Thoracic aorta (tissue), 2 donors: ENCODE data around the gene DARS2. TPM values are rescaled to one million over a fixed set of nuclear protein-coding genes. Genes with fewer than 3 reads are reported as not detected.

Source experiments
- ATAC-seq: fragments of 150-250 bp; one replicate; pipeline ENCODE4 v1.8.0; 2017; ENCODE audit warnings: low read depth; ENCODE audit not compliant: insufficient number of reproducible peaks, low FRiP score
- DNase-seq: peaks from one replicate; pipeline ENCODE4 v3.0.0-alpha.2; 2020; ENCODE audit warnings: low spot score
- H3K27ac ChIP-seq, 2 donors: fragments of 200-600 bp; sonication (generic); 1 replicate in 1 of 2; 2 replicates in 1 of 2; pipeline ENCODE4 v1.5.1; 2016; ENCODE audit warnings: mild to moderate bottlenecking in 2 of 2, moderate library complexity in 2 of 2
- H3K27me3 ChIP-seq: fragments of 200-600 bp; sonication (generic); replicated peaks from 2 replicates; pipeline ENCODE4 v1.6.0; 2016; ENCODE audit warnings: mild to moderate bottlenecking; ENCODE audit not compliant: insufficient read depth
- H3K36me3 ChIP-seq: fragments of 200-600 bp; sonication (generic); one replicate; pipeline ENCODE4 v1.5.1; 2016
- H3K4me1 ChIP-seq, 2 donors: fragments of 200-600 bp; sonication (generic); 1 replicate in 1 of 2; 2 replicates in 1 of 2; pipeline versions ENCODE4 v1.5.1 to v1.6.0; 2016; ENCODE audit warnings: low read depth in 2 of 2, mild to moderate bottlenecking in 1 of 2; ENCODE audit not compliant: control insufficient read depth in 1 of 2
- H3K4me3 ChIP-seq: fragments of 200-600 bp; sonication (generic); 2 replicates; pipeline ENCODE4 v1.5.1; 2016; ENCODE audit warnings: mild to moderate bottlenecking
- H3K9me3 ChIP-seq: fragments of 200-600 bp; sonication (generic); 2 replicates; pipeline ENCODE4 v1.5.1; 2016
- CTCF ChIP-seq: fragments of 200-600 bp; sonication (generic); IDR thresholded peaks from one replicate; pipeline ENCODE4 v1.5.1; 2019; ENCODE audit warnings: antibody characterized with exemption
- total RNA-seq, 2 donors: library from RNA; depleted of rRNA; stranded (reverse); fragments of >200 nt; gene quantifications; one replicate each; pipeline versions ENCODE4 v1.1.0 to v1.2.3, GENCODE V29; 2016

Gene DARS2
- total RNA-seq, 2 donors from 2014 or later: 9.2 to 10.0 TPM

GRCh38 chr1:173866413-173867115 is 42.1 kb downstream of the DARS2 start:
- TF ChIP-seq CTCF: no peak
- peaks cover 25% of the 10 kb centered on the region for H3K36me3 ChIP-seq
- peak overlapping the region; percentile 88 to 93 for H3K27ac ChIP-seq
- H3K4me1 ChIP-seq: peaks cover 14 to 39% of the 10 kb centered on the region in 2 donors
- H3K27me3 ChIP-seq: no peaks in the 10 kb centered on the region
- no peak for ATAC-seq
- no peaks in the 10 kb centered on the region for H3K9me3 ChIP-seq
- peak overlapping the region; percentile 91 for H3K4me3 ChIP-seq
- no peak for DNase-seq

- Histone ChIP-seq H3K27me3 (no peaks in the 10 kb centered on the region), H3K36me3 (peaks cover 25% of the 10 kb centered on the region), H3K4me1 (peaks cover 14 to 39% of the 10 kb centered on the region in 2 donors), H3K4me3 (peak overlapping the region; percentile 91), H3K27ac (peak overlapping the region; percentile 88 to 93), H3K9me3 (no peaks in the 10 kb centered on the region)
- no peak for TF ChIP-seq CTCF
- DNase-seq (no peak), ATAC-seq (peak; percentile 6)
These were observed 42.8 kb downstream of the DARS2 start for GRCh38 chr1:173867141-173867752.

GRCh38 chr1:173867753-173868265 is 43.3 kb downstream of the DARS2 start, which contains the start of gene GAS5:
Gene GAS5 (minus strand): TSS chr1:173867989.
- H3K36me3 ChIP-seq: peaks cover 20% of the 10 kb centered on the region
- H3K4me3 ChIP-seq: peak within 1 kb of the TSS; percentile 91
- H3K4me1 ChIP-seq: peaks cover 14 to 39% of the 10 kb centered on the region in 2 donors
- no peak for TF ChIP-seq CTCF
- no peaks in the 10 kb centered on the region for H3K27me3 ChIP-seq
- ATAC-seq (peak; percentile 99), DNase-seq (peak; percentile 100)
- H3K9me3 ChIP-seq: no peaks in the 10 kb centered on the region
- peak within 1 kb of the TSS; percentile 88 to 93 for H3K27ac ChIP-seq

GRCh38 chr1:173868266-173869020 is 44.0 kb downstream of the DARS2 start, which contains the start of gene ZBTB37:
Gene ZBTB37 (plus strand): TSS chr1:173868380. CDS start chr1:173870226, 1,846 bp downstream.
- peaks cover 14 to 39% of the 10 kb centered on the region in 2 donors for H3K4me1 ChIP-seq
- peak within 1 kb of the TSS; percentile 91 for H3K4me3 ChIP-seq
- peak within 1 kb of the TSS; percentile 88 to 93 for H3K27ac ChIP-seq
- peaks cover 15% of the 10 kb centered on the region for H3K36me3 ChIP-seq
- no peak for TF ChIP-seq CTCF
- peak; percentile 9 for ATAC-seq
- H3K9me3 ChIP-seq: no peaks in the 10 kb centered on the region
- DNase-seq: peak; percentile 32
- H3K27me3 ChIP-seq: no peaks in the 10 kb centered on the region

- Histone ChIP-seq H3K4me3 (peak overlapping the region; percentile 91), H3K36me3 (peaks cover 9% of the 10 kb centered on the region), H3K27ac (peak overlapping the region; percentile 88 to 93), H3K9me3 (no peaks in the 10 kb centered on the region), H3K27me3 (no peaks in the 10 kb centered on the region), H3K4me1 (peaks cover 14 to 39% of the 10 kb centered on the region in 2 donors)
- no peak for TF ChIP-seq CTCF
- ATAC-seq (no peak), DNase-seq (no peak)
These were observed 44.5 kb downstream of the DARS2 start for GRCh38 chr1:173869021-173869359.
